ENCODE measurements around the gene NDUFA5.

DNA sequence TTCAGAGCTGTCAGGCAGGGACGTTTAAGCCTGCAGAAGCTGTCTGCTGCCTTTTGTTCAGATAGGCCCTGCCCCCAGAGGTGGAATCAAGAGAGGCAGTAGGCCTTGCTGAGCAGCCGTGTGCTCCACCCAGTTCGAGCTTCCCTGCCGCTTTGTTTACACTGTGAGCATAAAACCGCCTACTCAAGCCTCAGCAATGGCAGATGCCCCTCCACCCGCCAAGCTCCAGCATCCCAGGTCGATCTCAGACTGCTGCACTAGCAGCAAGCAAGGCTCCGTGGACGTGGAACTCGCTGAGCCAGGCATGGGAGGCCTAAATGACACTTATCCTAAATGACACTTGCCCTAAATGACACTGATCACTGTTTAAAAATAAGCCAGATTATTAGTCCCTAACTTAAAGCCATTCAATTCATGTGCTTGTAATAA, 37.2 kb upstream of the NDUFA5 start:
- TF ChIP-seq GATA2 (IDR thresholded peaks at IDR 0.05; ENCODE audit: low read depth, low read length) (no peak), GATA3 (IDR thresholded peaks at IDR 0.05; ENCODE audit: low read depth, low read length) (no peak)

All from SH-SY5Y (cell line).